Femur (tissue), 1 donor: Measurements from ENCODE around the gene NEU2.

ENCODE experiments used
- DNase-seq: peaks from one replicate; pipeline ENCODE4 v3.0.0-alpha.2; 2017

NEU2 gene

GRCh38 chr2:233032551-233033320 is at the start of gene NEU2:
Gene NEU2 (plus strand): TSS chr2:233032672. CDS start chr2:233032672, 0 bp downstream.
- DNase-seq = no peak

- no peak for DNase-seq
Measured at GRCh38 chr2:232982926-232983668, 49.4 kb upstream of the NEU2 start.

GRCh38 chr2:232983669-232984140 is 48.8 kb upstream of the NEU2 start:
- no peak for DNase-seq

GRCh38 chr2:232984451-232985207 is 47.8 kb upstream of the NEU2 start:
- DNase-seq = no peak

- DNase-seq = no peak
Measured at GRCh38 chr2:232986155-232986554, 46.3 kb upstream of the NEU2 start.

- no peak for DNase-seq
Measured at GRCh38 chr2:232993231-232993821, 39.1 kb upstream of the NEU2 start.

GRCh38 chr2:232994446-232994845 is 38.0 kb upstream of the NEU2 start:
- DNase-seq = no peak

GRCh38 chr2:232997749-232998665 is 34.5 kb upstream of the NEU2 start:
- no peak for DNase-seq

GRCh38 chr2:232998666-232998985 is 33.8 kb upstream of the NEU2 start:
- no peak for DNase-seq

GRCh38 chr2:232999354-232999753 is 33.1 kb upstream of the NEU2 start:
- peak; percentile 49 for DNase-seq

GRCh38 chr2:233000886-233001750 is 31.4 kb upstream of the NEU2 start:
- DNase-seq = no peak

GRCh38 chr2:233002829-233003657 is 29.4 kb upstream of the NEU2 start:
- no peak for DNase-seq

GRCh38 chr2:233003658-233004555 is 28.6 kb upstream of the NEU2 start:
- no peak for DNase-seq

GRCh38 chr2:233005096-233005495 is 27.4 kb upstream of the NEU2 start:
- no peak for DNase-seq

- DNase-seq = no peak
Measured at GRCh38 chr2:233006648-233007047, 25.8 kb upstream of the NEU2 start.

GRCh38 chr2:233007270-233007669 is 25.2 kb upstream of the NEU2 start:
- DNase-seq = no peak

GRCh38 chr2:233007739-233008138 is 24.7 kb upstream of the NEU2 start:
- DNase-seq = no peak

GRCh38 chr2:233009661-233010060 is 22.8 kb upstream of the NEU2 start:
- no peak for DNase-seq
